Endodermal cell (in vitro differentiated cells): ENCODE results near the gene RASGRF2. TPM values are rescaled to one million over a fixed set of nuclear protein-coding genes. Genes with fewer than 3 reads are reported as not detected.
A peak's percentile ranks its signal among the peaks of the same experiment; 100 is the strongest.

Experiments
- DNase-seq: peaks from one replicate; pipeline ENCODE4 v3.0.0-alpha.2; 2017
- H3K27ac ChIP-seq: 2 replicates; pipeline ENCODE4 v1.5.1; 2013; ENCODE audit warnings: mild to moderate bottlenecking, low read depth, low read length, moderate library complexity
- H3K27me3 ChIP-seq: 2 replicates; pipeline ENCODE4 v1.6.1; 2013; ENCODE audit warnings: mild to moderate bottlenecking, low read length, moderate library complexity; ENCODE audit not compliant: insufficient read depth, control insufficient read depth, poor library complexity, severe bottlenecking
- H3K36me3 ChIP-seq: 2 replicates; pipeline ENCODE4 v1.7.0; 2013; ENCODE audit warnings: mild to moderate bottlenecking, low read length, moderate library complexity; ENCODE audit not compliant: control insufficient read depth, insufficient read depth
- H3K4me1 ChIP-seq: one replicate; pipeline ENCODE4 v1.7.0; 2013; ENCODE audit warnings: low read length; ENCODE audit not compliant: control insufficient read depth, insufficient read depth
- H3K4me3 ChIP-seq: 2 replicates; pipeline ENCODE4 v1.5.1; 2013; ENCODE audit warnings: mild to moderate bottlenecking, low read length, moderate library complexity
- H3K9ac ChIP-seq: 2 replicates; pipeline ENCODE4 v1.6.1; 2013; ENCODE audit warnings: mild to moderate bottlenecking, low read length, moderate library complexity; ENCODE audit not compliant: poor library complexity, severe bottlenecking; ENCODE audit errors: extremely low read depth
- H3K9me3 ChIP-seq: 2 replicates; pipeline ENCODE4 v1.6.1; 2013; ENCODE audit warnings: mild to moderate bottlenecking, low read length, moderate library complexity; ENCODE audit not compliant: control insufficient read depth
- H3K27ac Mint-ChIP-seq: 2 replicates; pipeline ENCODE4 v1.8.0; 2020; ENCODE audit warnings: mixed read lengths
- H3K27me3 Mint-ChIP-seq: 2 replicates; pipeline ENCODE4 v1.8.0; 2021; ENCODE audit warnings: mild to moderate bottlenecking, mixed read lengths; ENCODE audit not compliant: insufficient read depth
- H3K36me3 Mint-ChIP-seq: 2 replicates; pipeline ENCODE4 v1.8.0; 2020; ENCODE audit warnings: low read depth, mixed read lengths
- H3K4me1 Mint-ChIP-seq: 2 replicates; pipeline ENCODE4 v1.8.0; 2020; ENCODE audit warnings: mixed read lengths
- H3K4me3 Mint-ChIP-seq: 2 replicates; pipeline ENCODE4 v1.8.0; 2020; ENCODE audit warnings: mild to moderate bottlenecking, moderate library complexity, mixed read lengths
- H3K9me3 Mint-ChIP-seq: 2 replicates; pipeline ENCODE4 v1.8.0; 2020; ENCODE audit warnings: mild to moderate bottlenecking, mixed read lengths
- WGBS, 2 experiments: methylation state at CpG; one replicate each; pipeline versions ENCODE4 v1.1.5 to v1.1.7; 2013; ENCODE audit warnings: missing lambda C conversion rate in 2 of 2, mixed read lengths in 1 of 2; ENCODE audit not compliant: insufficient coverage in 1 of 2, insufficient read length in 1 of 2; 5-methylcytosine and 5-hydroxymethylcytosine counted together
- total RNA-seq, 2 donors: library from RNA; stranded (reverse); fragmentation: NEBNext Ultra II Directional in 1 of 2; extraction: Animal tissue kit (Norgen Biotek cat#: 25700) in 1 of 2; gene quantifications; 2 replicates in 1 of 2; 3 replicates in 1 of 2; pipeline ENCODE4 v1.2.1, GENCODE V29; 2021
- TF ChIP-seq, protein P1 (sequence below): fragments of 200-600 bp; sonication (generic); conservative IDR thresholded peaks from 2 replicates; pipeline ENCODE4 v1.5.0; 2021; ENCODE audit warnings: antibody characterized with exemption, mild to moderate bottlenecking

The RASGRF2 gene
- total RNA-seq, 2 donors from 2014 or later: 0.64 to 14.4 TPM

DNA sequence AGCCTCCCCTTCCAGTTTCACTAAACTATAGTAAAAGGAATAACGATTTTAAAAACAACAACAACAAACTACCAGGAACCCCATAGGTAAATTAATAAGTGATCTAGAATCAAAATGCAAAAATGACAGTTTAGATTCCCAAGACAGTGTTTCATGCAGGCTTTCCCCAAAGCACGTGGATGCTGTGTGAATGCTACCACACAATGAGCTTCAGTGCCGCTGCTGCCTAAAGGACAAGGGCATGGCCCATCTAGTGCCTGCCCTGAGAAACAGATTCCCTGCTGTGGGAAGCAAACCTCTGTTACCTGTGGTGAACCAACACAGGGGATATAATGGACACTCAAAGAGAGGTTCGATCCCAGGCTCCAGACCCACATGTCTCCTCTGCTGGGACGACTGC, 249.2 kb downstream of the RASGRF2 start:
- peaks cover 29% of the 10 kb centered on the region for H3K36me3 Mint-ChIP-seq
- no peaks in the 10 kb centered on the region for H3K9me3 Mint-ChIP-seq
- H3K27me3 Mint-ChIP-seq: no peaks in the 10 kb centered on the region
- Histone ChIP-seq H3K4me3 (no peak overlapping the region), H3K36me3 (peaks cover 23% of the 10 kb centered on the region), H3K27ac (no peak overlapping the region), H3K4me1 (no peaks in the 10 kb centered on the region), H3K9ac (no peak overlapping the region), H3K9me3 (peaks cover 6% of the 10 kb centered on the region), H3K27me3 (no peaks in the 10 kb centered on the region)
- no peak overlapping the region for H3K27ac Mint-ChIP-seq
- H3K4me1 Mint-ChIP-seq: peaks cover 16% of the 10 kb centered on the region
- TF ChIP-seq, protein P1, sequence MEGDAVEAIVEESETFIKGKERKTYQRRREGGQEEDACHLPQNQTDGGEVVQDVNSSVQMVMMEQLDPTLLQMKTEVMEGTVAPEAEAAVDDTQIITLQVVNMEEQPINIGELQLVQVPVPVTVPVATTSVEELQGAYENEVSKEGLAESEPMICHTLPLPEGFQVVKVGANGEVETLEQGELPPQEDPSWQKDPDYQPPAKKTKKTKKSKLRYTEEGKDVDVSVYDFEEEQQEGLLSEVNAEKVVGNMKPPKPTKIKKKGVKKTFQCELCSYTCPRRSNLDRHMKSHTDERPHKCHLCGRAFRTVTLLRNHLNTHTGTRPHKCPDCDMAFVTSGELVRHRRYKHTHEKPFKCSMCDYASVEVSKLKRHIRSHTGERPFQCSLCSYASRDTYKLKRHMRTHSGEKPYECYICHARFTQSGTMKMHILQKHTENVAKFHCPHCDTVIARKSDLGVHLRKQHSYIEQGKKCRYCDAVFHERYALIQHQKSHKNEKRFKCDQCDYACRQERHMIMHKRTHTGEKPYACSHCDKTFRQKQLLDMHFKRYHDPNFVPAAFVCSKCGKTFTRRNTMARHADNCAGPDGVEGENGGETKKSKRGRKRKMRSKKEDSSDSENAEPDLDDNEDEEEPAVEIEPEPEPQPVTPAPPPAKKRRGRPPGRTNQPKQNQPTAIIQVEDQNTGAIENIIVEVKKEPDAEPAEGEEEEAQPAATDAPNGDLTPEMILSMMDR: no peak
- DNase-seq: no peak
- 93 to 100% methylated on average over 2 to 5 of the region's 5 CpGs for WGBS, 2 experiments
- no peak overlapping the region for H3K4me3 Mint-ChIP-seq

DNA sequence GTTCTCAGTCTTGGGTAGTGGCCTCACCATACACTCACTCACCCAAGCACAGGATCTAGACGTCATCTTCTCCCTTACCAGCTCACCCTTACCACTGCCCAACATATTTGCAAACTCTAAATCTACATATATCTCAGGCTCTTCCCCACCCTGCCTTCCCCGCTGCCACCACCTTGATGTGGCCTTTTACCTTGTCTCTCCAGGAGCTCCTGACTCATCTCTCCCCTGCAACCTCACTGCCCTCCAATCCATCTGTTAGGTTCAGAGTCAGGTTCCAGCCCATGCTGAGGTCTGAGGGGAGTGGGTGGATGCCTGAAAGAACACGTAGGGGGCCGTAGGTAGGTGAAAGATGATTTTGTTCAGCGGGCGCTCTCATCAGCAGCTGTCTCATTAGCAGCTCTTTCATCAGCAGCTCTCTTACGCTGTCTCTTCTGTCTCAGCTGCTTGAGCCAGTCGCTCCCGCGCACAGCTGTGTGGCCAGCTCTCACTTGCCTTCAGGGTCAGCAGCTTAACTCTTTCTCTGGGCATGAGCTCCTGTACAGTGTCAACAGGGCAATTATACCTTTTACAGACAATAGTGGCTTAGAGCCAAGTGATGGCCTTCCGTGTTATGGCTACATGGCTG, 249.8 kb downstream of the RASGRF2 start:
- WGBS, 2 experiments: 92 to 95% methylated on average over 11 of the region's 11 CpGs
- peaks cover 4% of the 10 kb centered on the region for H3K9me3 ChIP-seq
- DNase-seq: no peak
- H3K27ac ChIP-seq: no peak overlapping the region
- peaks cover 30% of the 10 kb centered on the region for H3K36me3 Mint-ChIP-seq
- no peak overlapping the region for H3K4me3 Mint-ChIP-seq
- H3K27me3 Mint-ChIP-seq: no peaks in the 10 kb centered on the region
- no peak overlapping the region for H3K4me3 ChIP-seq
- no peak overlapping the region for H3K9ac ChIP-seq
- no peaks in the 10 kb centered on the region for H3K27me3 ChIP-seq
- H3K36me3 ChIP-seq: peaks cover 22% of the 10 kb centered on the region
- H3K4me1 Mint-ChIP-seq: peaks cover 16% of the 10 kb centered on the region
- no peaks in the 10 kb centered on the region for H3K9me3 Mint-ChIP-seq
- no peaks in the 10 kb centered on the region for H3K4me1 ChIP-seq
- no peak overlapping the region for H3K27ac Mint-ChIP-seq
- TF ChIP-seq, protein P1: no peak

DNA sequence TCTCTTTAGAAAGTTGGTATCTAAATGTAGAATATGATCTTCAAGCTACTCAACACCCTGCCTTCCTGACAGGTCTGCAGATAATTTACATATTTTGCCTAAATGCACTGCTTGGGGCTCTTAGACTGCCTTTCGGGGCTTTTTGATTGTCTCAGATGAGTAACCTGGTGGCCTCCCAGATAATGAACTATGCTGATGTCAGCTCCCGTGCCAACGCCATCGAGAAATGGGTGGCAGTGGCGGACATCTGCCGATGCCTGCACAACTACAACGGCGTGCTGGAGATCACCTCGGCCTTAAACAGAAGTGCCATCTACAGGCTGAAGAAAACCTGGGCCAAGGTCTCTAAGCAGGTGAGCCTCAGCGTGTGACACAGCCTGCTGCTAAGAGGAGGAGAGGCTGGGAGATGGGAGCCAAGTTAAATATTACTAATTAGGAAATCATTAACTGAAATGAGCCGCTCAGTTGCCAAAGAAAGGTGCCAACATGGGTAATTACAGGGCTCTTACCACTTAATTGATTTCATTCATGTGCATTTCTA, 252.1 kb downstream of the RASGRF2 start:
- TF ChIP-seq, protein P1: peak; percentile 27
- H3K4me3 Mint-ChIP-seq: no peak overlapping the region
- H3K27ac ChIP-seq: no peak overlapping the region
- H3K4me1 ChIP-seq: no peaks in the 10 kb centered on the region
- H3K9me3 ChIP-seq: no peaks in the 10 kb centered on the region
- no peaks in the 10 kb centered on the region for H3K27me3 Mint-ChIP-seq
- no peaks in the 10 kb centered on the region for H3K27me3 ChIP-seq
- WGBS, 2 experiments: 88 to 92% methylated on average over 7 to 11 of the region's 11 CpGs
- peaks cover 17% of the 10 kb centered on the region for H3K36me3 ChIP-seq
- H3K9me3 Mint-ChIP-seq: no peaks in the 10 kb centered on the region
- peaks cover 38% of the 10 kb centered on the region for H3K36me3 Mint-ChIP-seq
- no peak overlapping the region for H3K27ac Mint-ChIP-seq
- H3K4me1 Mint-ChIP-seq: peaks cover 16% of the 10 kb centered on the region
- no peak overlapping the region for H3K4me3 ChIP-seq
- H3K9ac ChIP-seq: no peak overlapping the region
- DNase-seq: no peak
